ENCODE data around the gene TMEM236.
"Not testable (repeated sequence)": the region's sequence is repeated elsewhere in the genome, so short reads cannot be mapped to it uniquely, and the experiment has no call there.

TMEM236 gene, protein sequence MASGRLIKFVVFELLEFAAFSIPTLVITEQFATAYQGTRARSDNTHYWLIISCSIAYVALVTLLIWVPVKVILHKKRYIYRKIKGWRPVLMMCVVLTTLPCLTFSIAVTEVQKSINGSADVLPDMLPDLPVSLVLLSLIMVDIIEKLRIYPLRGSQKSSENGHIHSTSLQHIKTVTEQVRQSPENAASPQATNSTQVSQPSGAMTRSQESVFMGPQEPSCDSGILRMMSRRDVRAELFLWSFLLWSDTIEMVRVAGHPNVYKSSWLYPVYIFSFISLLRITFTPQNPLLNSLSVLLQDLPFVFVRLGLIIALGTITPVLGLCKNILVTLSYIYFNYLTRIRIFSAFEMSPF

DNA sequence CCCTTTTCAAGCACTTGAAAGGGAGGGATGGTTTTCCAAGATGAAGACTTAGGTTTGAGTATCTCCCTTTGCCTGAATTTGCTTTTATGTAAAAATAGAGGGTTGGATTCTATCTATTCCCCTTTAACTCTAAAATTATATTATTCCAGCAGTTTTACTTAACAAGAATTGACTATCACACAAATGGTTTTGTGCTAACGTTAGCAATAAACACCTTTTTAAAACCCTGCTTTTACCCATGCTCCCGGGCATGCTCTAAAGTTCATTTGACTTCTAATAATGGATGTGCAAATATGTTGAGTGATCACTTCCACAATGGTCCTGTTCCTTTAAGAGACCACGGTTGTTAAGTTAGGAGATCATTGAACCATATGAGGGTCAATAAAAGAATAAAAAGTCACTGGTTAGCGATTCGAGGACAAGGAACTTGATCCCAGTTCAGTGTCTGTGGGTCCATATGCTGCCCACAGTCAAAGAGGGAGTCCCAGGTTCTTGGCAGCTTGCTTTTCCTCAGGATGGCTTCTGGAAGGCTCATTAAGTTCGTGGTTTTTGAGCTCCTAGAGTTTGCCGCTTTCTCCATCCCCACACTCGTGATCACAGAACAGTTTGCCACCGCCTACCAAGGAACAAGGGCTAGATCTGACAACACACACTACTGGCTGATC lies at the start of gene TMEM236:
TMEM236 (plus strand) TSS at position 421 of the 665 bp plus-strand sequence; CDS start at position 516, 95 bp downstream.
- no peak for DNase-seq

DNA sequence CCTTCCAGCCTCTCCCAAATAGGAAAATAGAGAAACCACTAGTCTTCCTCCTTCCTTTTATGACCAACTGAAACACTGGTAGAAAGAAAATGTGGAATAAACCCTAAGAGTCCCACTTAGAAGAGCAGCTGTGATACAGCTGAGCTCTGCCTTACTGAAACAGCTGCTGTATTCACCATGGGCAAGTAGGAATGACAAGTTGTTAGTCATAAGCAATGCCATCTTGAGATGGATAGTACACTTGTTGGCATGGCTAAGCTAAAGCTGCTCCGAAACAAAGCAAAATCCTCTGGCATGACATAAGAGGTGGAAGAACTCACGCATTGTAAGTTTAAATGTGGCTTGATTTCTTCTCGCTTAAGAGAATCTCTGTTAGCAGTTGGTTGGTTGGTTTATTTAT lies 48.3 kb upstream of the TMEM236 start:
- DNase-seq, result no peak

DNA sequence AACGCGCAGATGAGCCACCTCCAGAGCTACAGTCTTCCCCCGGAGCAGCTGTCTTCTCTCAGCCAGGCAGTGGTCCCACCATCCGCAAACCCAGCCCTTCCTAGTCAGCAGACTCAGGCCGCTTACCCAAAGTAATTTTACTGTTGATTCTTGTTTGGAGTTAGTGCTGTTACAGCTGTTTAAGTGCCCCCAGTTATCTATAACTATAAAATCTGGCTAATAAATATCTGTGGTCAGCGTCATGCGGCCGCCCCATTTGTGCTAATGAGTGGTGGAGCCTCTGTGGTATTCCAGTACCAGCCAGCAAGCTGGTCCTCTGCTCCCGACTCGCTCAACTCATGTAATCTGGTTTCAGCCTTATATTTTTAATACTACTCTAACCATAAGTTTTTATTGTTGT lies 43.2 kb upstream of the TMEM236 start:
- no peak for DNase-seq

DNA sequence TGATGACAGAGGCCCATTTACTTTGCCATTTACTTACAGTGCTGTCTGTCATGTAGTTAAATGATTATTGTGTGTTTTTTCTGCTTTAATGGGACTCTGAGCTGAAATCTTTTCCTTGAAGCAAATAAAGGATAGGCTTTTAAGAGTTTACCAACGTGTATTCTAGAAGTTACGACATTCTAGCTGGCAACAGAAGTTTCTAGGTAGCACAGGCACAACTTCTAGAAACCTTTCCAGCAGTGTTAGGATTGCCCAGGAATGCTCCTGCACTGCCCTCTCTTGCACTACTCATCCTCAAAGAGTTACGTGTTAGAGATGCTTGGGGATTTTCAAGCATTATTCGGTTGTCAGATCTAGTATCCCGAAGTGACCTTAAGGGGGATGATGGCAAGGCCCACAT lies 42.5 kb upstream of the TMEM236 start:
- DNase-seq, result no peak

DNA sequence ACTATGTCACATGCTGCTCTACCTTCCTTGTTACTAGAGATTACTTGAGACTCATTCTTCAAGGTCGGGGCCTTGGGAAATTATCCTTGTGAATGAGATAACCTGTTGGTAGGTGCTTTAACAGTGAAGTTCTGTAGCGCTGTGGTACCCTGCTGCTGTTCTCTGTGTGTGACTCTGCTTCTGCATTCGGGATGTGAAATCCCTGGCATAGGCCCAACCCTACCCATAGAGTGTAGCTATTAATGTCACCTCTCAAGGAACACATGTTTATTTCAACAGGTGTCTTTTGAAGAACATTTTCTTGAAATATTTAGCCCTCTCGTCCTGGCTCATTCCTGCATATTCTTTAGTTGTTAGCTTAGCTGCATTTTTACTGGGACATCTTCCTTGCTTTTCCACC lies 41.8 kb upstream of the TMEM236 start:
- no peak for DNase-seq

DNA sequence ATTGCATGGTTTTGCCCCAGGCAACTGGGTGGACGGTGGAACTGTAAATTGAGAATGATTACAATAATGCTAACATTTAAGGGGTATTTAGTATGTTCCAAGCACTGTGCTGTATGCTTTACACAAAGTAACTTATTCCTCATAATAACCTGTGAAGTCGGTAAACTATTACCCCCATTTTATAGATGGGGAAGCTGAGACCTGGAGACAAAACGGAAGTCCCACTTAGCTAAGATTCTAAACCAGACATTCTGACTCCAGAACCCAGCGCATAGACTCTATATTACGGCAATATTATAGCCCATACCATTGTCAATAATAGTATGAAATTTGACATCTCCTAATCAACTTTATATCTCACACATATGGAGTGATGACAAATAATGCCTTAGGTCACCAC lies 39.9 kb upstream of the TMEM236 start:
- DNase-seq, result no peak

DNA sequence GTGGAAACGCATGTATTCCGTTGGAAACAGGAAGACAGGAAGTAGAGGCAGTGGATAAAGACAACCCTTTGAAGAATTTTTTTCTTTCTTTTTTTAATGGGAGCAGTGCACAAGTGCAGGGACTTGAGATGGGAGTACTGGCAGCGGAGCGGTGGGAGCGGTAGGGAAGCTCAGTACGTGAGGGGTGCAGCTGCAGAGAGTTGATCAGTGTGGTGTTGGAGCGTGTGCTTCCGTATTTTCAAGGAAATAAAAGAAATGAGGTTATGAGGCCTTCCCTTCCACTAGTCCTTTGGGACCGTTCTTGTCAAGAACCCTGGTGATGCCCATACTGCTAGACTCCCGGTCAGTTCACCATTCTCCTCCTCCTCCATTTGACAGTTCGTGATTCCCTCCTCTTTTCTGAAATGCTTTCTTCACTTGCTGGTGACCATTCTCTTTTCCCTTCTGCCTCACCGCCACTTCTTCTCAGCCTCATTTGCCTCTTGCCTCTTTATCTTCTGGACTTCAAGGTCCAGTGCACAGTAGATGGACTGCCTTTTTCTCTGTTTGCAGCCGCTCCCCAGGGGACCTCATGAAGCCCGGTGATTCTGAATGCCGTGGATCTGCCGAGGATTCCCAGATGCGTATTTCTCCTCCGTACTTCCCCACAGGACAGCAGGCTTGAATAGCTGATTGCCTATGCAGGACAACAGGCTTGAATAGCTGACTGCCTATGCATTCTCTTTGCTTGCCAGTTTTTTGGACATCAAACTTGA lies 39.1 kb upstream of the TMEM236 start:
- DNase-seq, result no peak

DNA sequence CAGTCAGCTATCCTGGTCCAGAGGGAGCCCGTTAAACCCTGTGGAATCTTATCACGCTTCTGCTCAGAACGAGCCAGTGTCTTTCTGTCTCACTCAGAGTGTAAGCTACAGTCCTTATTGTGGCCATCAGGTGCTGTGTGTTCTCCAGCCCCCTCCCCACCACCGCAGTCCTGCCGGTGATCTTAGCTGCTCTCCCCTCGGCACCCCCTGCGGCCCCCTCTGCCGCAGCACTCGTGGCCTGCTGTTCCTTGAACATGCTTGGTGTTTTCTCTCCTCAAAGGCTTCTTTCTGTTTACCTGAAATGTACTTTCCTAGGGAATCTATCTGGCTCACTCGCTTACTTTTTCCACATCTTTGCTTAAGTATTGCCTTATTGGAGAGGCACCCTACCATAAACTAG lies 38.2 kb upstream of the TMEM236 start:
- DNase-seq, result no peak

DNA sequence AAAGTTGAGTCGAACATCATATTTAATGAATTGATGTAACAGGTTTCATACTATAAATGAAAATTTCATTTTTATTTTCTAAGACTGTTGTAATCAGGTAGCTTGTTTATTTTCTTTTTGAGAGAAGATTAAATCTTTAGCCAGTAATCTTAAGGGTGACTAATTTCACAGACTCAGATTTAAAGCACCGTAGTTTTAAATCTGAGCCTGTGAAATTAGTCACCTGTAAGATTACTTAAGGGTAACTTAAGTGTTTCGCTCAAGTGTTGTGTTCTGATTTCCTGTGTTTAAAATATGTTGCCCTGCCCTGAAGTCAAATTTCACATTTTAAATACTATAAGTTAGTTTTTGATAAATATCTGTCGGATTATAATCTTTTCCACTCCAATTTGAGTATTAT lies 35.8 kb upstream of the TMEM236 start:
- DNase-seq, result no peak

DNA sequence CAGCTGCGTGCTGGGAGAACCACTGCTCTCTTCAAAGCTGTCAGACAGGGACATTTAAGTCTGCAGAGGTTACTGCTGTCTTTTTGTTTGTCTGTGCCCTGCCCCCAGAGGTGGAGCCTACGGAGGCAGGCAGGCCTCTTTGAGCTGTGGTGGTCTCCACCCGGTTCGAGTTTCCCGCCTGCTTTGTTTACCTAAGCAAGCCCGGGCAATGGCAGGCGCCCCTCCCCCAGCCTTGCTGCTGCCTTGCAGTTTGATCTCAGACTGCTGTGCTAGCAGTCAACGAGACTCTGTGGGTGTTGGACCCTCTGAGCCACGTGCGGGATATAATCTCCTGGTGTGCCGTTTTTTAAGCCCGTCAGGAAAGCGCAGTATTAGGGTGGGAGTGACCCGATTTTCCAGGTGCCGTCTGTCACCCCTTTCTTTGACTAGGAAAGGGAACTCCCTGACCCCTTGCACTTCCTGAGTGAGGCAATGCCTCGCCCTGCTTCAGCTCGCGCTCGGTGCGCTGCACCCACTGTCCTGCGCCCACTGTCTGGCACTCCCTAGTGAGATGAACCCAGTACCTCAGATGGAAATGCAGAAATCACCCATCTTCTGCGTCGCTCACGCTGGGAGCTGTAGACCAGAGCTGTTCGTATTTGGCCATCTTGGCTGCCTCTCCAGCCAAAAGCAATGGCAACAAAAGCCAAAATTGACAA lies 29.5 kb upstream of the TMEM236 start:
- not testable (repeated sequence) for DNase-seq

DNA sequence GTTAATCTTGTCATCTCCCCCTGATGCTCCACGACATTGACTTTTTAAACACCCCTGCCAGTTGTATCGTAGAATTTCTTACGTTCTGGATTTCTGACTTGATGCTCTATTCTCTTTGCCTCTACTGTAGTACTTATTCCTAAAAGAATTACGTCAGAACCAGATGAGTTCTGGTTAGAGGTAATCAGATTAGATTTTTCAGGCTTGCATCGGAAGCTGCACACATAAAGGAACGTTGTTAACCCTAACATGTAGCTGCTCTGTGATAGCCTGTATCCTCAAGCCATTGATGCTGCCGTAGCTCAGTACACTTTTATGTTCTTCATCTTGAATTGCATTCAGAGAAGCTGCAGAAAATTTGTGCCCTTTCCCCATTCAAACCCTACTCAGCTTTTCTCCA lies 26.3 kb upstream of the TMEM236 start:
- DNase-seq, result no peak

DNA sequence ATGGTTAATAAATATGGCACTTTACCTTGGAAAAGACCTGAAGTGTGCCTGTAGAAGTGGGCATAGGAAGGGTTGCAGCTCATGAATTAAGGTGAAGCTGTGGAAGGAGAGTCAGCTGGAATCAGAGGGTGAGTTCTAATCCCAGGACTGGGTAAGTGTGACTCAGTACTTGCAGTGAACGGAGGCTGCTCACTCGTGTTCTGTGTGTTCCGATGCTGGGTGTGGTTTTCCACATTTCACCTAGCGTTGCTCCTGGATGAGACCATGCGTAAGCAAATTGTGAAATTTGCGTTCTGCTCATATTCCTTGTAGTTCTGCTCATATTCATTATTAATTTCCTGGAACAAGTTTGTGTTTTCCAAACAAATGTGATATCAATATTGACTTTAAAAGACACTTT lies 22.4 kb upstream of the TMEM236 start:
- DNase-seq, result no peak

DNA sequence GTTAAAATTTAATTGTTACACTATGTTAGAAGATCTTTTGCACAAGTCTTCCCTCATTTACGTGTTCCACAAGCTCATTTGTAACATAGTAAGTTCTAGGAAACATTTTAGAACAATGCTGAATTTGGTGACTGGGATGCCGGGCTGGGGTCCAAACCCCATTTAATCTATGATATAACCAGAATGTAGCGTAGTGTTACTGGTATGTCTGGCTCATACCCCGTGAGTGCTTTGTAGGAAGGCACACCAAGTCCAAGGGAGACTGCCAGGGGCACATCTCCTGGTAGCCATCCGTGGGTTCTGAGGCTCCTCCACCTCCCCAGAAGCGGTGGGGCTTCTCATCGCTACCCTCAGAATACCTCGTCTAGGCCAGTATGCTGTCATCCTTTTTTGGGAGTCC lies 21.3 kb upstream of the TMEM236 start:
- DNase-seq, result no peak

DNA sequence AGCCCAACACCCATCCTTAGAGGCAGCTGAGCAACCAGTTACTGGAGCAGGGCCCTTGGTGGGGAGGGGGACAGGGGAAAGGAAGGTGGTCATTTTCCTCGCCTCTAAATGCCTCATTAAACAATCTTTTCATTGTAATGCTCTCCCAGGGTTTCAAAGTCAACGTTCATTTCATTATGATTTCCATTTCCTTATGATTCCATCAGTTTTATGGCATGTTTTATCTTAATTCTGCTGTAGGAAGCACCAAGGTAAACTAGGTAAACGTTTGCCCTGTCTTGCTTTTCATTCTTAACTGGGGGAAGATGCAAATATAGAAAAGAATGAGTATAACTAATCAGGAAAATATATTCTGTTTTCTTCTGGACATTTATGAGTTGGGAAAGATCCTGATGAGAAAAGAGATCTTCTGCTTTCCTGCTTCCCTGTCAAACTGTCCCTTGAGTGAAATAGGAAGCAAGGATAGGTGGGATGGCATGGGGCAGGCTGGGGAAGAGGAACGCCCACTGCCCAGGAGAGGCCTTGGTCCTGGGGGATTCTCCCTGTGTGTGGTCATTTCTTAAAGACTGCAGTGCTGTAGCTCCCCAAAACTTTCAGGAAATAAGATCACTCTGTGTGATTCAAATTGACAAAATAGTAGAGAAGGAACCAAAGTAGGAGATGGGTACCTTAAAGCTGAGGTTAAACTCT lies 20.5 kb upstream of the TMEM236 start:
- DNase-seq, result no peak

DNA sequence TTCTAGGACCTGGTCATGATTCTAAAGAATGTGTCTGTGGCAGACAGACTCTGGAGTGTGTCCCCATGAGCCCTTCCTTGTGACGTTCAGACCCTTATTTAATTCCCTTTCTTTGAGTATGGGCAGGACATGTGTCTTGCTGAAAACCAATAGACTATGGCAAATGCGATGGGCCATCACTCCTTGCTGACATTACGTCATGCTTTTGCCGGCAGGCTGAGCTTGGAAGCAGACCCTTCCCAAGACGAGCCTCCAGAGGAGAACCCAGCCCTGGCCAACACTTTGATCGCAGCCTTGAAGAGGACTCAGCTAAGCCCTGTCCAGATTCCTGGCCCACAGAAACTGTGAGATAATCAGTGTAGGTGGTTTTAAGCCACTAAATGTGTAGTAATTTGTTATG lies 18.4 kb upstream of the TMEM236 start:
- DNase-seq, result no peak

DNA sequence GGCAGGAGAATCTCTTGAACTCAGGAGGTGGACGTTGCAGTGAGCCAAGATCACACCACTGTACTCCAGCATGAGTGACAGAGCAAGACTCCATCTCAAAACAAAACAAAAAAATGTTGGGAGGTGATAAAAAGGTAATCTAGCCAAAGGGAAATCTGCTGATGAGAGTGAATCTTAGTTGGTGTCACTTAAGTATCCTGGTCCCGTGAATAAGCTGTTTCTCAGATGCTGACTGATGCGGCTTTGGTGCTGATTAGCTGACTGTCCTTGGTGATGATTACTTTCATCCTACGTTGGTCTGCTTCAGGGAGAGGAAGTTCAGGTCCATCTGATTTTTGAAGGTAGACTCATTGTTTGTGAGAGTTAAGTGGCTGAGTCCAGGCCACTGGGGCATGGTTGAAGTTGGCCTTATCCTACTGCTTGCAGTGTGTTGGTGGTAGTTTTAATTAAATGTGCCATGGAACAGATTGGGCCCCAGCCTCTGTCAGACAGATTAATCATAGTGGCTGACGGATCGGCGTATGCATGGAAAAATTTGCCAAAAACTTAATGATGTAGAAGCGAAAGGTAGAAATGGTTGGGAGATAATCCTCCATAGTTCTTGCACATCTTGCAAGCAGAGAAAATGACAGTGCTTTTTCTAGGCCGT lies 17.4 kb upstream of the TMEM236 start:
- DNase-seq, result no peak

DNA sequence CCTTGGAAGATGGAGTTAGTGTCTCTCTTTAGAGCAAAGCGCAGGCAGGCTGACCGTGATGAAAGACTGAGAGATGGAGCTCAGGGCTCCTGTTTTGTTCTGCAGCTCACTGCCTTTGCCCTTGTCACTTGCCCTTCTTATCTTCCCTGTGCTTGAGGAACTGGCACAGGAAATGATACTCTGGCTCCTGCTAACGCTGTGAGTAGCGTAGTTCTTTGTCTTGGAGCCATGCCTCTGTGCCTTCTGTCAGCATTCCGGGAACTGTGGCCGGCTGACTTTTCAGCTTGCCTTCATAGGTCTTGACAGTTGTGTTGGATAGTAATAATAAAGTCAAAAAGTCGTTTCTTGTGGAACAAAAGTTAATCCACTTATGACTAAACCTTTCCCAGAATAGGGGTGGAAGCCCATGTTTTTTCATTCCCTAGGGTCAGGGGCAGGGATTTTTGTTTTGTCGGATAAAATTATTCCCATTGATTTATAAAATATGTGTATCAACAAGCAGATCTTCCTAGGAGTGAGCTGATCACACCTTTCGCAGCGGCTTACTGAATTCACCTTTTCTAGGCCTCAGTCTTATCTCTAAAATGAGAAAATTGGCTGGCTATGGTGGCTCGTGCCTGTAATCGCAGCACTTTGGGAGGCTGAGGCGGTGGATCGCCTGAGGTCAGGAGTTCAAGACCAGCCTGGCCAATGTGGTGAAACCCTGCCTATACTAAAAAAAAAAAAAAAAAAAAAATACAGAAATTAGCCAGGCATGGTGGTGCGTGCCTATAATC lies 16.6 kb upstream of the TMEM236 start:
- DNase-seq, result no peak

DNA sequence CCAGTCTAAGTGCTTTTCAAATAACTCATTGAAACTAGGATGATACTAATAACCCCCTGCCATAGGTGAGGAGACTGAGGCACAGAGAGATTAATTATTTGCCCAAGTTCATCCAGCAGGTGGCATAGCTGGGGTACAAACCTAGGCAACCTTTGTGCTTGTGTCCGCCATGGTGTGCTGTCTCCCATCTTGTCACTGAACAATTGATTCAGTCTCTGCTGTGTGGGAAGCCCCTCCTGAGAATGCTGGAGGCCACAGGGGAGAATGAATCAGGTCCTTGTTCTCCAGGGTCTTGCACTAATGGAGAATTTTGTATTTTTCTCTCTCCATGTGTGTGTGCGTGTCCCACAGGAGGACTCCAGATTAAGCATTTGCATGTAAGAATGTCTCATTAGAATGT lies 15.8 kb upstream of the TMEM236 start:
- no peak for DNase-seq

DNA sequence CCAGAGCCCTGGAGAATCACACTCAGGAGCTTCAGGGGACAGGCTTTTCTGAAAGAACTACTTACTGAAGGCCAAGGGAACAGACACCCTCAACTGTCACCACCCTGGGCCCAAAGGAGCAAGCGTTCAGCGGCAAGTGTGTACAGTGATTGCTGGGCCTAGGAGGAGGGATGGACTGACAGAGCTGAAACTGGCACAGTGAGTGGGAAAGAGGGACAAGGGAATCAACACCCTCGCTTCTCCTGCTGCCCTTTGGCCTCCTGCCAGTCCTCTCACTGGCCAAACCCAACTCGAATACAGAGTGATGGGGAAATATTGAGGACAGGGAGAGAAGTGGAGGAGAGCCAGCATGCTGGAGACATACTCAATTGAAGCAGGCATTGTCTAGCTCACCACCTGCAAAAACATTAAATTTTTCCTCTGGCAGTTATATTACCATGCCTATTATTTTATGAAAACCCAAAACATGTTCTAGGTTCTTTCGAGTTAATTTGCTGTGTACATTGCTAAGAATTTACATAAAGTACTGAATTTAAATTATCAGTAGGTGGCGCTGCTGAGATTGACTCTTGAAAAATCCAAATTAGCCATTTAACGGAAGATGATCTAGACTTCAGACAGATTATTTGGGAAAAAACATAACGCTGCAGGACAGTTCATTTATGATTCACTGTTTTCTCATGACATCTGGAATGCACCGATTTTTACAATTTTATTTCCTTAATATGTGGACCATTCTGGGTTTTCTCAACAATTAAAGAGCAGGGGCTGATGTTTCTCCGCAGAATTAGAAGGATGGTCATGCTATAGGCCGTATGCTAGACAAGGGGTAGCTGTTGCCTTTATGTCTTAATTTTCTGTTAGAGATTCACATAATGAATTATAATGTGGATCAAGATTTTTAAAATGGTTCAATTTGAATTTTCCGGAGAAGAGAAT lies 14.7 kb upstream of the TMEM236 start:
- DNase-seq, result no peak

DNA sequence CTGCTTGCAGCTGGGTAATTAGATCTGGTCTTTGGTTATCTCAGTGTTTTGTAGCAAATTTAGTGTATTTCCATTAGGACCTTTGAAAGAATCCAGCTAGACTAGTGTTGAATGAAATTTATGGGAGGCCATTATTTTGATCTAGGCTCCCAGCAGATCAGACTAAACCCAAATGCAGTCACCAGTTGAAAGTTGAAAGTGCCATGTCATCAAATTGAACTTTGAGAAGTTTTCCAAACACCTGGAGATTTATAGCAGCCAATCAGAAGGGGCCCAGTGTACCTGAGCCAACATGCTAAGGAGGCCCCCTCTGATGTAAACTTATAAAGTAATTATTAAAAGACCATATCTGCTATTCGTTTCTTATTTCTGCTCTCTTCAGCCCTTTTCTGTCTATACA lies 11.3 kb upstream of the TMEM236 start:
- DNase-seq, result no peak
